Measurements from ENCODE around the gene INHBE. TPM values are rescaled to one million over a fixed set of nuclear protein-coding genes. Genes with fewer than 3 reads are reported as not detected.
A peak's percentile ranks its signal among the peaks of the same experiment; 100 is the strongest.

The INHBE gene
- total and polyA plus RNA-seq, 2 of the 8 experiments (the other 6 are each of a cell fraction or from before 2014, with no cell fraction given): 10.2 to 18.8 TPM

- H3K36me3 ChIP-seq (ENCODE audit: control insufficient read depth in 2 of 4, insufficient read depth in 4 of 4, low read length in 3 of 4): peaks cover 0 to 4% (median 0%) of the 10 kb centered on the region in 4 experiments; a peak in 1 of 8 replicates
- DNase-seq (ENCODE audit: low read depth in 1 of 2, low spot score in 2 of 2) (no peak), FAIRE-seq (no peak)
- CTCF ChIA-PET (ENCODE audit: partially characterized antibody): interaction anchor here (0.6 to 18.5 kb wide), 45 partner anchors 9 to 937 kb away, joined by 3 to 478 read pairs (median 4); partner anchors contain the start of genes ARHGAP9, DDIT3, INHBC and MARS1
- peak overlapping the region; percentile 10 for H2BK120ac ChIP-seq (replicated peaks; ENCODE audit: low read depth, low read length)
- H3K79me1 ChIP-seq (ENCODE audit: low read depth, low read length): no peaks in the 10 kb centered on the region
- peak overlapping the region; percentile 48 for H3K4ac ChIP-seq (replicated peaks; ENCODE audit: insufficient read length, low read depth, low read length)
- peaks cover 0 to 16% of the 10 kb centered on the region in 2 experiments; a peak in 1 of 4 replicates for H3K79me2 ChIP-seq (ENCODE audit: control insufficient read depth in 1 of 2, insufficient read depth in 2 of 2, low read length in 2 of 2)
- no peak overlapping the region for H3K23ac ChIP-seq (ENCODE audit: insufficient read length)
- H2BK5ac ChIP-seq (ENCODE audit: low read depth, low read length): peak overlapping the region; percentile 79
- no peaks in the 10 kb centered on the region for H3K27me3 ChIP-seq (replicated peaks in 1 of 4; ENCODE audit: control insufficient read depth in 3 of 4, extremely low read depth in 1 of 4, insufficient read depth in 3 of 4, low read length in 3 of 4)
- H4K8ac ChIP-seq (ENCODE audit: extremely low read depth, insufficient read depth, low read length): no peak overlapping the region
- no peak overlapping the region for H3K56ac ChIP-seq (replicated peaks; ENCODE audit: insufficient read length, low read depth, low read length)
- H4K91ac ChIP-seq (replicated peaks; ENCODE audit: insufficient read length, low read length): peak overlapping the region; percentile 94
- H2AK5ac ChIP-seq (ENCODE audit: low read depth, low read length): peak overlapping the region; percentile 85
- H3K9me3 ChIP-seq (ENCODE audit: insufficient read depth in 2 of 2, low read depth in 1 of 2, low read length in 1 of 2): no peaks in the 10 kb centered on the region
- POLR2A ChIA-PET (ENCODE audit: partially characterized antibody): interaction anchor here (0.6 to 11.2 kb wide), 45 partner anchors 9 to 238 kb away, joined by 3 to 168 read pairs (median 5); partner anchors contain the start of genes INHBC, MBD6, R3HDM2 and SHMT2
- H3K23me2 ChIP-seq (ENCODE audit: low read depth, low read length): peaks cover 12% of the 10 kb centered on the region
- WGBS, 2 experiments (ENCODE audit: extremely low coverage in 1 of 2, insufficient coverage in 1 of 2, insufficient read length in 1 of 2, insufficient replicate concordance in 2 of 2, low coverage in 1 of 2, low lambda C conversion rate in 2 of 2, missing lambda C conversion rate in 1 of 2): 29% methylated on average over 10 of the region's 10 CpGs; no CpG with 5 or more reads in 1 of the 2 experiments
- peak overlapping the region; percentile 95 for H3K4me2 ChIP-seq (ENCODE audit: insufficient read depth in 1 of 2, low read depth in 2 of 2, low read length in 2 of 2)
- H4K20me1 ChIP-seq (replicated peaks in 1 of 2; ENCODE audit: control insufficient read depth in 1 of 2, insufficient read depth in 2 of 2, low read length in 2 of 2): no peaks in the 10 kb centered on the region
- peak overlapping the region; percentile 79 for H4K5ac ChIP-seq (ENCODE audit: insufficient read length, low read depth, low read length)
- H3K4me1 ChIP-seq (replicated peaks in 1 of 4; ENCODE audit: control insufficient read depth in 3 of 4, insufficient read depth in 4 of 4, low read length in 3 of 4): peaks cover 0 to 31% (median 20%) of the 10 kb centered on the region in 4 experiments; a peak in 6 of 7 replicates
- H3K14ac ChIP-seq (ENCODE audit: insufficient read length): no peak overlapping the region
- peak overlapping the region in 3 of 4 experiments; percentile 21 to 59 (median 45); a peak in 5 of 7 replicates for H3K9ac ChIP-seq (replicated peaks in 1 of 4; ENCODE audit: extremely low read depth in 1 of 4, low read depth in 3 of 4, low read length in 3 of 4)
- H3K27ac ChIP-seq (ENCODE audit: low read depth, low read length): no peak overlapping the region; the same call in 1 of the 2 replicates
- no peak overlapping the region for H2AFZ ChIP-seq (ENCODE audit: low read length)
- peak overlapping the region; percentile 40; the same call in 1 of the 2 replicates for H2BK20ac ChIP-seq (ENCODE audit: low read length)
- peak overlapping the region; percentile 96 for H3K18ac ChIP-seq (ENCODE audit: extremely low read depth, low read length)
- peak overlapping the region; percentile 33 to 91 (median 50) for H3K4me3 ChIP-seq (ENCODE audit: extremely low read depth in 1 of 4, insufficient read depth in 2 of 4, low read depth in 3 of 4, low read length in 4 of 4)
- H2BK12ac ChIP-seq (ENCODE audit: low read depth, low read length): peak overlapping the region; percentile 93
- 0 out of 2 replicates have a peak, but pooled peaks have one; percentile 13 for TF ChIP-seq RBBP5 (IDR thresholded peaks at IDR 0.05; ENCODE audit: borderline replicate concordance, low read depth, low read length)
- TF ChIP-seq JUND (IDR thresholded peaks at IDR 0.05; ENCODE audit: low read length): no peak
- 0 out of 2 replicates have a peak, but pooled peaks have one; percentile 4 for TF ChIP-seq POLR2AphosphoS5 (IDR thresholded peaks at IDR 0.05; ENCODE audit: low read depth, low read length)
- no peak for TF ChIP-seq MAX (IDR thresholded peaks at IDR 0.05)
- peak; percentile 16; the same call in 1 of the 2 replicates for TF ChIP-seq PHF8 (conservative IDR thresholded peaks at IDR 0.05; ENCODE audit: low read depth, low read length)
- TF ChIP-seq E2F6 (IDR thresholded peaks at IDR 0.05): 0 out of 2 replicates have a peak, but pooled peaks have one; percentile 4
- no peak for TF ChIP-seq TBP (IDR thresholded peaks at IDR 0.05; ENCODE audit: low read depth, low read length)
- TF ChIP-seq KDM4A (IDR thresholded peaks at IDR 0.05; ENCODE audit: low read depth, low read length, severe bottlenecking): peak; percentile 16
- no peak for TF ChIP-seq JUN (IDR thresholded peaks at IDR 0.05; ENCODE audit: low read depth, low read length)
- H2BK15ac ChIP-seq (ENCODE audit: low read length): peak overlapping the region; percentile 76; the same call in 1 of the 2 replicates
These were observed 452 bp downstream of the INHBE start for GRCh38 chr12:57455374-57456144.
